GM12878 (cell line): ENCODE measurements around the gene ASB2. TPM values are rescaled to one million over a fixed set of nuclear protein-coding genes. Genes with fewer than 3 reads are reported as not detected.

Source experiments
- ATAC-seq: fragments of 200-7000 bp; cut with Tn5 transposase; 3 replicates; pipeline ENCODE4 v1.9.1; 2020; ENCODE audit warnings: mild to moderate bottlenecking, moderate library complexity
- BruUV-seq: library from RNA; stranded (reverse); fragments of 400-500 nt; replicated peaks from 2 replicates; lab custom pipeline; 2021; lab: Mats Ljungman, UMichigan
- CTCF ChIA-PET: fragments of 300-600 bp; sonication (Branson Sonifier 250); formaldehyde crosslinking; extraction: SDS; loops from one replicate; lab custom pipeline; 2021; ENCODE audit warnings: inconsistent platforms; lab: Yijun Ruan, JAX
- POLR2A ChIA-PET: fragments of 350-600 bp; formaldehyde crosslinking; extraction: SDS; loops from one replicate; lab custom pipeline; 2021; ENCODE audit warnings: inconsistent platforms; lab: Charles Lee
- RAD21 ChIA-PET: fragments of 300-600 bp; sonication (Branson Sonifier 250); formaldehyde crosslinking; loops from one replicate; lab custom pipeline; 2023; ENCODE audit warnings: antibody characterized with exemption; ENCODE audit not compliant: unreplicated experiment; lab: Charles Lee
- SMC1A ChIA-PET: fragments of 300-600 bp; sonication (Branson Sonifier 250); formaldehyde crosslinking; loops from one replicate; lab custom pipeline; 2023; ENCODE audit not compliant: unreplicated experiment, uncharacterized antibody; lab: Charles Lee
- DNase-seq: peaks from one replicate; pipeline ENCODE4 v3.0.0-alpha.2; 2011; ENCODE audit warnings: low read depth, low spot score
- FAIRE-seq: peaks from 3 replicates; lab custom pipeline; 2011; peaks lifted over from hg19 to GRCh38; lab: Jason Lieb, UNC
- H2AFZ ChIP-seq: 2 replicates; pipeline ENCODE4 v1.6.0; 2011; ENCODE audit warnings: low read depth, low read length, control low read depth; ENCODE audit not compliant: control insufficient read depth
- H3K27ac ChIP-seq: 2 replicates; pipeline ENCODE4 v1.5.1; 2011; ENCODE audit warnings: control low read depth; ENCODE audit not compliant: control insufficient read depth, insufficient read depth
- H3K27me3 ChIP-seq, 2 experiments: replicated peaks in 1 of 2; 2 replicates each; pipeline versions ENCODE4 v1.6.0 to v1.6.1; 2011; ENCODE audit warnings: low read length in 1 of 2; ENCODE audit not compliant: control insufficient read depth in 2 of 2, insufficient read depth in 2 of 2
- H3K36me3 ChIP-seq, 2 experiments: 2 replicates each; pipeline ENCODE4 v1.5.1; 2011; ENCODE audit warnings: low read length in 1 of 2; ENCODE audit not compliant: control insufficient read depth in 2 of 2, insufficient read depth in 2 of 2
- H3K4me1 ChIP-seq: 2 replicates; pipeline ENCODE4 v1.6.1; 2011; ENCODE audit warnings: mild to moderate bottlenecking, low read length, moderate library complexity, mixed read lengths; ENCODE audit not compliant: control insufficient read depth, insufficient read depth
- H3K4me2 ChIP-seq: 2 replicates; pipeline ENCODE4 v1.6.0; 2011; ENCODE audit warnings: control low read depth; ENCODE audit not compliant: control insufficient read depth, insufficient read depth
- H3K4me3 ChIP-seq: fragments of 200-600 bp; sonication (generic); 2 replicates; pipeline ENCODE4 v1.5.1; 2016
- H3K79me2 ChIP-seq: 2 replicates; pipeline ENCODE4 v1.6.0; 2011; ENCODE audit warnings: low read length; ENCODE audit not compliant: control insufficient read depth, insufficient read depth
- H3K9ac ChIP-seq: 2 replicates; pipeline ENCODE4 v1.8.0; 2011; ENCODE audit warnings: low read length, control low read depth, mixed read lengths; ENCODE audit not compliant: control insufficient read depth, insufficient read depth
- H3K9me3 ChIP-seq: replicated peaks from 3 replicates; pipeline ENCODE4 v1.5.1; 2011; ENCODE audit warnings: mild to moderate bottlenecking, low read length; ENCODE audit not compliant: control insufficient read depth, insufficient read depth
- H4K20me1 ChIP-seq: 2 replicates; pipeline ENCODE4 v1.6.0; 2011; ENCODE audit not compliant: control insufficient read depth, insufficient read depth
- BCLAF1 ChIP-seq: fragments of 450-650 bp; IDR thresholded peaks from 2 replicates; pipeline ENCODE4 v1.6.1; 2017; ENCODE audit warnings: antibody characterized with exemption, mild to moderate bottlenecking, moderate library complexity
- BMI1 ChIP-seq: fragments of 450-650 bp; IDR thresholded peaks from 2 replicates; pipeline ENCODE4 v1.6.1; 2016; ENCODE audit warnings: mild to moderate bottlenecking, moderate library complexity, borderline replicate concordance
- E4F1 ChIP-seq: fragments of 450-650 bp; IDR thresholded peaks from 2 replicates; pipeline ENCODE4 v1.6.1; 2018; ENCODE audit warnings: borderline replicate concordance, mild to moderate bottlenecking; ENCODE audit not compliant: partially characterized antibody
- IKZF1 ChIP-seq: fragments of 450-650 bp; conservative IDR thresholded peaks from 2 replicates; pipeline ENCODE4 v1.6.1; 2017; ENCODE audit warnings: antibody characterized with exemption, mild to moderate bottlenecking
- NFXL1 ChIP-seq: fragments of 450-650 bp; IDR thresholded peaks from 2 replicates; pipeline ENCODE4 v1.6.1; 2017; ENCODE audit warnings: antibody characterized with exemption, mild to moderate bottlenecking, borderline replicate concordance
- POLR2AphosphoS5 ChIP-seq: IDR thresholded peaks from 2 replicates; pipeline ENCODE4 v1.6.1; 2011; ENCODE audit warnings: mild to moderate bottlenecking, low read length, inconsistent platforms
- POU2F2 ChIP-seq: IDR thresholded peaks from 3 replicates; pipeline ENCODE4 v1.6.1; 2011; ENCODE audit warnings: low read depth, mild to moderate bottlenecking, low read length, borderline replicate concordance
- SMAD1 ChIP-seq: fragments of 450-650 bp; IDR thresholded peaks from 2 replicates; pipeline ENCODE4 v1.6.1; 2018; ENCODE audit warnings: mild to moderate bottlenecking, low read depth; ENCODE audit not compliant: partially characterized antibody
- STAT1 ChIP-seq: fragments of 450-650 bp; conservative IDR thresholded peaks from 2 replicates; pipeline ENCODE4 v1.6.1; 2014; ENCODE audit warnings: antibody characterized with exemption, mild to moderate bottlenecking
- WGBS: methylation state at CpG from one replicate; pipeline ENCODE4 v1.1.6; 2016; ENCODE audit warnings: low lambda C conversion rate; ENCODE audit not compliant: insufficient replicate concordance, insufficient coverage; ENCODE audit errors: missing lambda C conversion rate; 5-methylcytosine and 5-hydroxymethylcytosine counted together
- in situ Hi-C: fragments of 300-500 bp; cut with MboI; formaldehyde crosslinking; loops from 9 replicates; pipeline ENCODE4 v1.14.3; 2018; ENCODE audit warnings: mixed read lengths
- intact Hi-C: fragments of 100-400 bp; cut with micrococcal nuclease; formaldehyde crosslinking; loops from one replicate; pipeline ENCODE4 v1.14.2; 2022; ENCODE audit not compliant: unreplicated experiment
- polyA plus RNA-seq, 11 experiments: library from polyadenylated mRNA; depleted of rRNA in 4 of 11; unstranded in 6 of 11; stranded (reverse) in 5 of 11; fragments of >200 nt; fragmentation: Nextera tagmentation in 4 of 11; fragmentation: Illumina TruSeq in 1 of 11; extraction: Ambion mirVana in 4 of 11; extraction: Trizol in 1 of 11; gene quantifications; 1 replicate in 1 of 11; 2 replicates in 10 of 11; pipeline versions ENCODE4 v1.2.1 to v1.2.3, GENCODE V29; 2011 to 2016; ENCODE audit warnings: inconsistent platforms in 2 of 11, missing spikeins in 2 of 11, low read depth in 1 of 11
- total RNA-seq, 4 experiments: library from RNA; depleted of rRNA in 3 of 4; stranded (reverse); fragments of >200 nt in 3 of 4; fragmentation: Illumina TruSeq in 1 of 4; extraction: Trizol in 1 of 4; gene quantifications; 2 replicates each; pipeline versions ENCODE4 v1.2.1 to v1.2.3, GENCODE V29; 2013 to 2021

The ASB2 gene
- total and polyA plus RNA-seq, 10 of the 15 experiments (the other 5 are each of a cell fraction or from before 2014, with no cell fraction given): 3.0 to 54.8 (median 33.5) TPM

GRCh38 chr14:93987815-93988476, 11.6 kb upstream of the ASB2 start:
- H3K36me3 ChIP-seq: no peaks in the 10 kb centered on the region
- WGBS: no CpG with 5 or more reads among the region's 3 CpGs
- intact Hi-C loops: no loop called here
- H3K4me3 ChIP-seq: no peak overlapping the region
- BruUV-seq: no TSS peak
- H3K27ac ChIP-seq: no peak overlapping the region
- FAIRE-seq (no peak), ATAC-seq (no peak), DNase-seq (no peak)
- no peaks in the 10 kb centered on the region for H3K27me3 ChIP-seq
- in situ Hi-C loops: no loop called here
- H3K4me2 ChIP-seq: no peak overlapping the region
- TF ChIP-seq POU2F2: no peak
- peak; percentile 94 for TF ChIP-seq NFXL1
- no peak overlapping the region for H2AFZ ChIP-seq
- no peaks in the 10 kb centered on the region for H4K20me1 ChIP-seq
- no peak overlapping the region for H3K9ac ChIP-seq
- H3K79me2 ChIP-seq: no peaks in the 10 kb centered on the region
- POLR2A ChIA-PET: no interaction called here
- RAD21 ChIA-PET: no interaction called here
- SMC1A ChIA-PET: no interaction called here
- CTCF ChIA-PET: no interaction called here
- H3K4me1 ChIP-seq: peaks cover 19% of the 10 kb centered on the region
- H3K9me3 ChIP-seq: no peaks in the 10 kb centered on the region

- ChIA-PET POLR2A (no interaction called here), SMC1A (no interaction called here), CTCF (interaction anchor here (20.8 kb wide), 1 partner anchor 12 kb away, joined by 399 read pairs; the partner anchor contains the start of gene CCDC197), RAD21 (interaction anchor here (1.2 to 2.3 kb wide), 3 partner anchors 12 to 48 kb away, joined by 3 to 9 read pairs (median 8); no protein-coding TSS in a partner anchor)
- no peaks in the 10 kb centered on the region for H3K9me3 ChIP-seq
- no TSS peak for BruUV-seq
- H3K4me3 ChIP-seq: no peak overlapping the region
- no peaks in the 10 kb centered on the region for H3K36me3 ChIP-seq
- ATAC-seq (no peak), DNase-seq (no peak), FAIRE-seq (no peak)
- peaks cover 19% of the 10 kb centered on the region for H3K4me1 ChIP-seq
- intact Hi-C loops: no loop called here
- no peaks in the 10 kb centered on the region for H4K20me1 ChIP-seq
- WGBS: 49% methylated on average over 12 of the region's 12 CpGs
- no peaks in the 10 kb centered on the region for H3K79me2 ChIP-seq
- no peaks in the 10 kb centered on the region for H3K27me3 ChIP-seq
- no peak overlapping the region for H2AFZ ChIP-seq
- H3K4me2 ChIP-seq: no peak overlapping the region
- in situ Hi-C loops: no loop called here
- H3K27ac ChIP-seq: no peak overlapping the region
- no peak overlapping the region for H3K9ac ChIP-seq
- TF ChIP-seq POLR2AphosphoS5: no peak
- no peak for TF ChIP-seq BCLAF1
- TF ChIP-seq E4F1: no peak
- no peak for TF ChIP-seq BMI1
- TF ChIP-seq SMAD1: no peak
- no peak for TF ChIP-seq IKZF1
- TF ChIP-seq NFXL1: no peak
- TF ChIP-seq STAT1: no peak
Observed at GRCh38 chr14:93987376-93987775, 11.0 kb upstream of the ASB2 start.
